ENCODE results near the gene CATSPERZ. TPM values are rescaled to one million over a fixed set of nuclear protein-coding genes. Genes with fewer than 3 reads are reported as not detected.

Gene CATSPERZ
- total RNA-seq, 1 donor from 2014 or later: not detected

GRCh38 chr11:64263947-64264317, 36.2 kb upstream of the CATSPERZ start:
- DNase-seq (ENCODE audit: low read depth in 2 of 2): no peak

- no peak for DNase-seq (ENCODE audit: low read depth in 2 of 2)
These were observed 35.7 kb upstream of the CATSPERZ start for GRCh38 chr11:64264371-64264852.

DNA sequence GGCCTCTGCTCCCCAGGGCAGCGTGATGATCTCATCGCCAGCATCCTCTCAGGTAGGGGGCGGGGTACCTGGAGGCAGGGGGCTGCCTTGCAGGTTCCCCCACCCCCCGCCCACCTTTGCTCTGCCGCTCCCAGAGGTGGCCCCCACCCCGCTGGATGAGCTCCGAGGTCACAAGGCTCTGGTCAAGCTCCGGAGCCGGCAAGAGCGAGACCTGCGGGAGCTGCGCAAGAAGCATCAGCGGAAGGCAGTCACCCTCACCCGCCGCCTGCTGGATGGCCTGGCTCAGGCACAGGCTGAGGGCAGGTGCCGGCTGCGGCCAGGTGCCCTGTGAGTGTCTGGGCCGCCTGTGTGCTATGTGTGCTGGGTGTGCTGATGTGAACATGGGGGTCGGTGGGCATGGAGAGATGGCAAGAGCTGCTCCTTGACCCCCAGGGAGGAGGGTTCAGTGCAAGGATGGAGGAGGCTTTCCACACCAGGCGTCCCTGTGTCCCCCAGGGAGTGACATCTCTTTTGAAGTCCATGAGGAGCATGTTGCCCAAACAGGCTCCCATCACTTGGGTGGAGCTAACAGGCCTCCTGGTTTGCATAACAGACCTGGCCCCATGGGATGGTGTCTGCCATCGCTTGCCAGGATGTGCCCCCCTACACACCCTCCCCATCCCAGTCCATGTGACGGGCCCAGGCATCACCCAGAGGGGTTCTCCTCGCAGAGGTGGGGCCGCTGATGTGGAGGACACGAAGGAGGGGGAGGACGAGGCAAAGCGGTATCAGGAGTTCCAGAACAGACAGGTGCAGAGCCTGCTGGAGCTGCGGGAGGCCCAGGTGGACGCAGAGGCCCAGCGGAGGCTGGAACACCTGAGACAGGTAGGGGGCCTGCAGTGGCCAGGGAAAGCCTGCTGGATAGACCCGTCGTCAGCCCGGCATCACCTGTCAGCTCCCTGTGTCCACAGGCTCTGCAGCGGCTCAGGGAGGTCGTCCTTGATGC, 34.7 kb upstream of the CATSPERZ start:
- DNase-seq (ENCODE audit: low read depth in 2 of 2): no peak

- peak in 1 of 2 donors; percentile 34 for DNase-seq (ENCODE audit: low read depth in 2 of 2)
These were observed 33.8 kb upstream of the CATSPERZ start for GRCh38 chr11:64266339-64266738.

GRCh38 chr11:64267207-64267945, 32.8 kb upstream of the CATSPERZ start:
- DNase-seq (ENCODE audit: low read depth in 2 of 2): no peak

DNA sequence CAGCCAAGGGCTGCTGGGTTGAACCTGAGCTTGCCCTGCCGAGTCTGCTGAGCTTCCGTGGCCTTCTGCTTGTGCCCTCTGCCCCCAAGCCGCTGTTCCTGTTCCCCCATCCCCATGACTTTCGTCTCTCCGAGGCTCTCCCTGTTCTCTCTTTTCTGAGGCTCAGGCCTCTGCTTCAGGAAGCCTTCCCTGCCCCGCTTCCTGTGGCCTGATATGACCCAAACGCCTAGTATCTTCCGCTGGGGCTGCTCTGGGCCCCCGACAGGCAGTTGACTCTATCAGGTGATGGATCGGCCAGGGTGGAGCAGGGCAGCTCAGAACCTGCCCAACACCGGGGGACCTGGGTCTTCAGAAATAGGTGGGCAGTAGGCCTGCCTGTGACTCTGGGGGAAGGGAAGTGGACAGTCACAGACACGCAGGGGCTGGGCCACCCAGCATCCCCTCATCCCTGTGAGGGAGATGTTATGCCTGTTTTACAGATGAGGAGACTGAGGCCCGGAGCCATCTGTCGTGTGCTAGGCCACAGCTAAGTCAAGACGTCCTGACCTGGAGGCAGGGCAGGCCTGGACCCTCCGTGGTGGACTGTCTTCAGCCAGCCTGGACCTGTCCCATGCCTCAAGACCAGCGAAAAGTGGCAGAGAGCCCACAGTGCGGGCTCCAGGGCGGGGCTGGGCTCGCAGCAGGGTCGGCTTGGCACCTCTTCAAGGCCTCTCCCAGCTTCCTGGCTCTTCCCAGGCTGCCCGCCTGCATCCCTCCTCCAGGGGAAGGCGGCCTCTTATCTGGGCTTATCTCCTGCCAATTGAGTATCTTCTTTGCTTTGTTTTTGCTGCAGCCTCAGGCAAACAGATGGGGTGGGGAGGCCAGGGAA, 31.9 kb upstream of the CATSPERZ start:
- peak in 1 of 2 donors; percentile 68 for DNase-seq (ENCODE audit: low read depth in 2 of 2)

GRCh38 chr11:64268893-64269539, 31.1 kb upstream of the CATSPERZ start:
- peak in 1 of 2 donors; percentile 47 for DNase-seq (ENCODE audit: low read depth in 2 of 2)

- peak; percentile 100 for DNase-seq (ENCODE audit: low read depth in 2 of 2)
These were observed 30.5 kb upstream of the CATSPERZ start for GRCh38 chr11:64269540-64270220.

DNA sequence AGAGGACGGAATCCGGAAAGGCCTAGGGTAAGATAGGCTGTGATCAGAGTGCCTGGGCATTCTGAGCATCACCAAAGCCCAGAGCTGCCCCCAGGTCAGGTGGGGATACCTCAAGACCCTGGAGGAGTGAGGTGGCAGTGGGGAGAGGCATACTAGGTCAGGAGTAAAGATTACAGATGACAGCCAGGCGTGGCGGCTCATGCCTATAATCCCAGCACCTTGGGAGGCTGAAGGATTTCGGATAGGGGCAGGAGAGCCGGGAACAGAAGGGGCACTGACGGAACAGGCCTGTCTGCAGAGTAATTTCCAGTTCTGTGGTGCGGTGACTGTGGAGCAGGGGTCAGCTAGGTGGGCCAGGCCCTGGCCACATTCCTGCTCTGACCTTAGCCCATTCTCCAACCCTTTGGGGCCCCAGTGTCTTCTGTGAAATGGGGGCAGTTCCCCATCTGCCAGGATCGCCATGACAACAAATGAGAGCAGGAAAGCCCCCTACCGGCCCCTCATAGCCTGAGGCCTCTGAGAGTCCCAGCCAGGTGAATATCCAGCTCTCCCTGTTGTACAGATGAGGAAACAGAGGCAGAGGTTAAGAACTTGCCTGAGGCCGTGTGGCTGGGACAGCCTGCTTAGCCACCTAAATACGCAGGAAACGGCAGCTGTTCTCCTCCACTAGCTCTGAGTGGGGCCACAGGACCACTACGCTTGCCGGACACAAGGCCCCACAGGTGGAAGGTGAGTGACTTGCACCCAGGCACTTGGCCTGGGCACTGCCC, 24.9 kb upstream of the CATSPERZ start:
- no peak for DNase-seq (ENCODE audit: low read depth in 2 of 2)

- DNase-seq (ENCODE audit: low read depth in 2 of 2): no peak
These were observed 24.3 kb upstream of the CATSPERZ start for GRCh38 chr11:64275841-64276240.

- DNase-seq (ENCODE audit: low read depth in 2 of 2): no peak
These were observed 23.3 kb upstream of the CATSPERZ start for GRCh38 chr11:64276653-64277431.

DNA sequence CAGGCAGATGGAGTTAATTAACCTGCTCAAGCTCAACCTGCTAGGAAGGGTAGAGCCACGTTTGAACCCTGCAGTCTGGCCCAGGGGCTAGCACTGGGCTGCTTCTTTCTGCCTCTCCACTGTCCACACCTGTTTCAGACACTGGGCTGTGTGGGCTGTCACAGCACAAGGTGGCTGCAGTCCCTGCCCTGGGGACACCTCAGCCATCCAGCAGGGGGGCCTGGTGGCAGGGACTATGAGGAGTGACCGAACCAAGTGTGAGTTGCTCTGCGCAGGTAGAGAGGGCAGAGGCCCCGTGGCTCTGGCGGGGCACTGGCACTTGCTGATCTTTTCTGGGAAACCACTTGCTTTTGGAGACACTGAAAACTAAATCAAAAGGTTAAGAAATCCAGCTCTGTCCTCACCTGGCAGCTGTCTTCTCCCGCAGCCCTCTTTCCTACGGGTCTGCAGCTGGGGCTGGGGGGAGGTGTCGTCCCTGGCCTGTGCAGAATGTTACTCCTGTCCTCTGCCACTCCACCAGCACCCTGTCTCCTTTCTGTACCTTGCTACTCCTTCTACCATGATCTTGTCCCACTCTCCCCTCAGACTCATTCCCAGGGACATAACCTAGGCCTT, 21.5 kb upstream of the CATSPERZ start:
- no peak for DNase-seq (ENCODE audit: low read depth in 2 of 2)

DNA sequence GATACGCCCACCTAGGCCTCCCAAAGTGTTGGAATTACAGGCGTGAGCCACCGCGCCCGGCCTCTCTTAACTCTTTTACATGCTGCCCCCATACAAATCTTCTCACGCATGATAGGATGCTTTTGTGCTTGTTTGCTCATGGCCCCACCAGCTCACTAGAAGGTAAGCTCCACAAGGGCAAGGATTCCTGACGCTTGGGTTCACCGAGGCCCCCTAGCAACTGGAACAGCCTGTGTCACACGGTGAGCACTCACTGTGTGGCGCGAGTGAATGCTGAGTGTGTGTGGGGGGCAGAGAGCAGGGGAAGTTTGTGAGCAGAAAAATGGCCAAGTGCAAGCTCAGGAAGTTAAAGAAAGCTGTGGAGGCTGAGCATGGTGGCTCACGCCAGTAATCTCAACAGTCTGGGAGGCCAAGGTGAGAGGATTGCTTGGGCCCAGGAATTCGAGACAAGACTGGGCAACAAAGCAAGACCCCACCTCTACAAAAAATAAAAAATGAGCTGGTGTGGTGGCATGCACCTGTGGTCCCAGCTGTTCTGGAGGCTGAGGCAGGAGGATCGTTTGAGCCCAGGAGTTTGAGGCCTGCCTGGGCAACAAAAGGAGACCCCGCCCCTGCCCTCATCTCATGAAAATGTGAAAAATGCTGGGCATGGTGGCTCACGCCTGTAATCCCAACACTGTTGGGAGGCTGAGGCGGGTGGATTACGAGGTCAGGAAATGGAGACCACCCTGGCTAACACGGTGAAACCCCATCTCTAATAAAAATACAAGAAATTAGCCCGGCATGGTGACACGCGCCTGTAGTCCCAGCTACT, 18.0 kb upstream of the CATSPERZ start:
- no peak for DNase-seq (ENCODE audit: low read depth in 2 of 2)

GRCh38 chr11:64283092-64283491, 17.1 kb upstream of the CATSPERZ start:
- DNase-seq (ENCODE audit: low read depth in 2 of 2): no peak

GRCh38 chr11:64284048-64284961, 15.9 kb upstream of the CATSPERZ start, which contains the start of gene BAD:
Gene BAD, minus strand, starts transcription at chr11:64284665. Its CDS starts 297 bp downstream, at chr11:64284368.
- peak; percentile 68 to 89 for DNase-seq (ENCODE audit: low read depth in 2 of 2)

Data from dermis microvascular lymphatic vessel endothelial cell (primary cell).